ENCODE measurements around the gene CRTAC1.

CRTAC1 gene

GRCh38 chr10:97923476-97923875 is 106.9 kb downstream of the CRTAC1 start:
- no peak for DNase-seq (ENCODE audit: low spot score)

GRCh38 chr10:97923057-97923456 is 107.4 kb downstream of the CRTAC1 start:
- DNase-seq (ENCODE audit: low spot score) = no peak

GRCh38 chr10:97922022-97922758 is 108.2 kb downstream of the CRTAC1 start:
- no peak for DNase-seq (ENCODE audit: low spot score)

- no peak for DNase-seq (ENCODE audit: low spot score)
Observed at GRCh38 chr10:97921581-97922021, 108.8 kb downstream of the CRTAC1 start.

GRCh38 chr10:97920865-97921264 is 109.6 kb downstream of the CRTAC1 start:
- DNase-seq (ENCODE audit: low spot score) = no peak

- no peak for DNase-seq (ENCODE audit: low spot score)
Observed at GRCh38 chr10:97919012-97919411, 111.4 kb downstream of the CRTAC1 start.

GRCh38 chr10:97916586-97916985 is 113.8 kb downstream of the CRTAC1 start:
- no peak for DNase-seq (ENCODE audit: low spot score)

- DNase-seq (ENCODE audit: low spot score) = no peak
Observed at GRCh38 chr10:97915346-97916131, 114.9 kb downstream of the CRTAC1 start.

GRCh38 chr10:97914837-97915211 is 115.6 kb downstream of the CRTAC1 start:
- peak; percentile 81 for DNase-seq (ENCODE audit: low spot score)

- no peak for DNase-seq (ENCODE audit: low spot score)
Observed at GRCh38 chr10:97914171-97914836, 116.1 kb downstream of the CRTAC1 start.

GRCh38 chr10:97913614-97914013 is 116.8 kb downstream of the CRTAC1 start:
- DNase-seq (ENCODE audit: low spot score) = no peak

- DNase-seq (ENCODE audit: low spot score) = no peak
Observed at GRCh38 chr10:97913193-97913592, 117.2 kb downstream of the CRTAC1 start.

GRCh38 chr10:97911217-97911616 is 119.2 kb downstream of the CRTAC1 start:
- no peak for DNase-seq (ENCODE audit: low spot score)

GRCh38 chr10:97910661-97911060 is 119.8 kb downstream of the CRTAC1 start:
- DNase-seq (ENCODE audit: low spot score) = no peak

GRCh38 chr10:97907830-97908229 is 122.6 kb downstream of the CRTAC1 start:
- DNase-seq (ENCODE audit: low spot score) = no peak

GRCh38 chr10:97907211-97907610 is 123.2 kb downstream of the CRTAC1 start:
- no peak for DNase-seq (ENCODE audit: low spot score)

- DNase-seq (ENCODE audit: low spot score) = no peak
Observed at GRCh38 chr10:97905276-97905675, 125.1 kb downstream of the CRTAC1 start.

- DNase-seq (ENCODE audit: low spot score) = no peak
Observed at GRCh38 chr10:97904576-97904975, 125.8 kb downstream of the CRTAC1 start.

- no peak for DNase-seq (ENCODE audit: low spot score)
Observed at GRCh38 chr10:97904018-97904381, 126.4 kb downstream of the CRTAC1 start.

- no peak for DNase-seq (ENCODE audit: low spot score)
Observed at GRCh38 chr10:97903128-97904017, 127.0 kb downstream of the CRTAC1 start.

GRCh38 chr10:97901381-97901780 is 129.0 kb downstream of the CRTAC1 start:
- DNase-seq (ENCODE audit: low spot score) = no peak

- no peak for DNase-seq (ENCODE audit: low spot score)
Observed at GRCh38 chr10:97898429-97898828, 132.0 kb downstream of the CRTAC1 start.

All from D341Med (cell line).